AG09319 (cell line): ENCODE results near the gene FAM83G.

ENCODE experiments used
- DNase-seq: peaks from one replicate; pipeline ENCODE4 v3.0.0-alpha.2; 2010; ENCODE audit warnings: low read depth; ENCODE audit errors: extremely low read depth
- TF ChIP-seq, protein P1 (sequence below): IDR thresholded peaks from 2 replicates; pipeline ENCODE4 v1.5.1; 2011; ENCODE audit warnings: low read depth, mild to moderate bottlenecking, inconsistent platforms, low read length, moderate library complexity

Gene FAM83G

DNA sequence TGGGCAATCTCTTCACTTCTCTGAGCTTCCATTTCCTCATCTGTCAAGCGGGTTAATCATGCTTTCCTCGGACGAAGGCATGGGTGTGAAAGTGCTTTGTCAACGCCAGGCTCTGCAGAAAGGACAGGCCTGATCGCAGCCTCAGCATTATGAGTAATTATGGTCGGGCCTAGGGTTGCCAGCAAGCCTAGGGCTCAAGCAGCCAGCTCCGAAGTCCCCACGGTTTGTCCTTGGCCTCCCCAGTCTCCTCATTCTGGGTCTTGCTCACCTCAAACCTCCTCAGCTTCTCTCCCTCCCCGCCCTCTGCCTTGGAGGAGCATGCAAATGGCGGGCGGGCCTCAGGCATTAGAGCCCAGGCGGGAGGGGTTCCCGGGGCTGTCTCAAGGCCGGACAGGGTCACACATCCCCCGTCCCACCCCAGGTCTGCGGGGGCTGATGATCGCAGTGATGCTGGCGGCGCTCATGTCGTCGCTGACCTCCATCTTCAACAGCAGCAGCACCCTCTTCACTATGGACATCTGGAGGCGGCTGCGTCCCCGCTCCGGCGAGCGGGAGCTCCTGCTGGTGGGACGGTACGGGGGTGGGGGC lies 10.2 kb upstream of the FAM83G start:
- DNase-seq: no peak
- TF ChIP-seq, protein P1, sequence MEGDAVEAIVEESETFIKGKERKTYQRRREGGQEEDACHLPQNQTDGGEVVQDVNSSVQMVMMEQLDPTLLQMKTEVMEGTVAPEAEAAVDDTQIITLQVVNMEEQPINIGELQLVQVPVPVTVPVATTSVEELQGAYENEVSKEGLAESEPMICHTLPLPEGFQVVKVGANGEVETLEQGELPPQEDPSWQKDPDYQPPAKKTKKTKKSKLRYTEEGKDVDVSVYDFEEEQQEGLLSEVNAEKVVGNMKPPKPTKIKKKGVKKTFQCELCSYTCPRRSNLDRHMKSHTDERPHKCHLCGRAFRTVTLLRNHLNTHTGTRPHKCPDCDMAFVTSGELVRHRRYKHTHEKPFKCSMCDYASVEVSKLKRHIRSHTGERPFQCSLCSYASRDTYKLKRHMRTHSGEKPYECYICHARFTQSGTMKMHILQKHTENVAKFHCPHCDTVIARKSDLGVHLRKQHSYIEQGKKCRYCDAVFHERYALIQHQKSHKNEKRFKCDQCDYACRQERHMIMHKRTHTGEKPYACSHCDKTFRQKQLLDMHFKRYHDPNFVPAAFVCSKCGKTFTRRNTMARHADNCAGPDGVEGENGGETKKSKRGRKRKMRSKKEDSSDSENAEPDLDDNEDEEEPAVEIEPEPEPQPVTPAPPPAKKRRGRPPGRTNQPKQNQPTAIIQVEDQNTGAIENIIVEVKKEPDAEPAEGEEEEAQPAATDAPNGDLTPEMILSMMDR: no peak

DNA sequence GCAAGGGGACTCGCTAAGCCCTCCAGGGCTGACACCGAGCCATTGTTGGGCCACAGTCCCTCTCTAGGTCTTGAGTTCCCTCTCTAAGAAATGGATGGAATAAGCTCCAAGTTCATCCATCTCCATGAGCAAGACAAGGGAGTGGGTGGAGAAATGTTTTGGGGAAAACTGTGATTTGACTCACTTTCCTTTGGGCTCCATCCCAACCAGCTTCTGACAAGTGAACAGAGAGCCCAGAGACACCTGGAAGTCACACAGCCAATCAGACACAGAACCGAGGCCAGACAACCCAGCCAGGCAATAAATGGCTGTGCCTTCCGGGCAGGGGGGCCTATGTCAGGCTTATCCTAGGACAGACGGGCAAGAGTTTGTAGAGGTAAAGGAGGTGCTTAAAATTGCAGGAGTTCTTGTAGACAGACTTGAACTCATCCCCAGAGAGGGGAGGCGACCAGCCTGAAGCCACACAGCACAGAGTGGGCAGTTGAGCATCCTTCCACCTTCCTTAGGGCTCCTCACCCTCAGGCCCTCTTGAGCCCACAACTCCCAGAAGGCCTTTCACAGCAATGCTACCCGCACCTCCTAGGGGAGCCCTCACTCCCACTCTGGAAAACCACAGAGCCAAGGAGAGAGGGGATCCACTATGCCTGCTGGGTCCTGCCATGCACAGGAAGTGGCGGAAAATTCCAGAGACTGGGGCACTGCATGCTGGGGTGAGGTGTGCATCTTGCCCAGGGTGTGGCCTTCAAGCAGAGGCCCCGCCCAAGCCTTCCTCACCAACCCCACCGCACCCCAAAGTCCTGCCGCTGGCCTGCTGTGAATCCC lies 9.5 kb upstream of the FAM83G start:
- no peak for DNase-seq
- TF ChIP-seq, protein P1: no peak

DNA sequence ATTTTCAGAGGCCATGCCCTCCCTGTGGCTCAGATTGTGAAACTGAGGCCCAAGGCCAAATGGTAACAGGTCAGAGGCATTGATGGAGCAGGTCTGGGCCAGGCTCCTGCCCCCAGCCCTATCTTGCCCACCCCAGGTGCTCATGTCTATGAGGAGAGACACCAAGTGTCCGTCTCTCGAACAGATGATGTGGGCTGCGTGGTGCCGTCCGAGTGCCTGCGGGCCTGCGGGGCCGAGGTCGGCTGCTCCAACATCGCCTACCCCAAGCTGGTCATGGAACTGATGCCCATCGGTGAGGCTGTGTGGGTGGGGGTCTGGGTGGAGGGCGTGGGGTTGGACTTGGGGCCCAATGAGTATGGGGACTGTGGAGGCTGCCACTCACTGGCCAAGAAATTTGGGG lies 8.7 kb upstream of the FAM83G start:
- TF ChIP-seq, protein P1: no peak
- no peak for DNase-seq

DNA sequence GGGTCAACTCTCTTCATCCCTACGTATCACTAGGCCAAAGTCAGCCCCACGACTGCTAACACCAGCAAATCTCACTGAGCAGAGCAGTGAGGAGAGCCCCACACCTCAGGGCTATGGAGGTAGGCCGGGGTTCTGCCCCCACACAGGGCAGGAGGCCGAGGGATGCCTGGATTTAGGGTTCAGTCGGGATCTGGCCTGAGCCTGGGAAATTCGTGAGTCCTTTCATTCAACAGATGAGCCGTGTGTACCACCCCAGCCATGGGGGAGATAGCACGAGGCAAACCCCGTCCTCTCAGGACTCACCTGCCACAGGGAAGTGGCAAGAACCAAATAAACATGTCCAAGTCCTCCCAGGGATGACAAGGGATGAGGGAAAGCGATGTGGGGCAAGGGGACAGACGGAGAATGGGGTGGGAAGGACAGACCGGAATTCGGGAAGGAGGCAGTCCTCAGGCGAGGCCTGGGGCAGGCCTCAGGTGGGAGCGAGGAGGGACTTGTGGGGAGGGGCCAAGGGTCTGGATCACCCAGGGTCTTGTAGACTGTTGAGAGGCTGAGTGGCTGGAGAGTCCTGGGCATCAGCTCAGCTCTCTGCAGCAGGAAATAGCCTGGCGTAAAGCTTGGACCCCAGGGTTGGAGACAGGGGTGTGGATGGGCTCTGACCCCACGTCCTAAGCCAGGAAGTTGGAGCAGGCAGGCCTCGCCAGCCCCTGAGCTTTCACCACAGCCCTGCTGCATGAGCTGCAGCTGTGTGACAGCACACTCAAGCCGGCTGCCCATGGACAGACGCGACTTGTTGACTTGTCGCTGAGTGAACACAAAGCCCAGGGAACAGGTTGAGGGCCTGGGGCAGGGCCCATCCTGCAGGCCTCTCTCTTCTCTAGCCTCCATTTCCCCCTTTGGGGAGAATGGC lies 7.9 kb upstream of the FAM83G start:
- DNase-seq: no peak
- TF ChIP-seq, protein P1: no peak

GRCh38 chr17:19011581-19011980 lies 7.0 kb upstream of the FAM83G start:
- TF ChIP-seq, protein P1: no peak
- DNase-seq: no peak

DNA sequence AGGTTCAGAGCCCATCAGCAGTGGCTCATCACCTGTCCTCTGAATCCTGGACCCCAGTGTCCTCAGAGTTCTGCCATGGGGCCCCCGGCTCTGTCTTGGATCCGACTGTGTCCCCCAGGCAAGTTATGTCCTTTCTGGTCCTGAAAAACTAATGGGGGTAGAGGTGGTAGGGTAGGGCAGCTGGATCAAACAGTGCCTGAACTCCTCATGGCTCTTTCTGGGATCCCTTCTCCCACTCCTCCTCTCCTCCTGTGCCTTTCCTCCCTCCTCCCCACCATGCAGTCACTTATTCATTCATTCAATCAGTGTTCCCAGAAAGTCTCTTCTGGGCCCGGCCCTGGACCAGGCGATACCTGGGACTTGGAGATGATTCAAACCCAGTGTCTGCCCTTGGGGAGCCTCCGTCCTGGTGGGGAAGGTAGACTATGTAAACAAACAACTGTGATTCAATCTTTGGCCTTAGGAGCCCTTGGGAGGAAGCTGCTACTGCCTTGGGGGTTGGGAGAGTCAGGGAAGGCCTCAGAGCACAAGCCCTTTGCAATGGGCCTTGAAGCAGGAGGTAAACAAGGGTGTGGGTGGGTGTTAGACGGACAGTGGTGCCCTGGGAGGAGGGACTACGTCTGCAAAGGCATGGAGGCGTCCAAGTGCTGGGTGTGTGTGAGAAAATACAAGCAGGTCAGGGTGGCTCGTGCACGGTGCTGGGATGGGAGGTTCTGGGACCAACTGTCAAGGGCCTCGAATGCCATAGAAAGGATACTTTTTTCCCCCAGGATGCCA lies 6.4 kb upstream of the FAM83G start:
- TF ChIP-seq, protein P1: no peak
- no peak for DNase-seq
